Right ventricle myocardium inferior (tissue), 1 donor: ENCODE measurements around the gene FBLN5. TPM values are rescaled to one million over a fixed set of nuclear protein-coding genes. Genes with fewer than 3 reads are reported as not detected.
A peak's percentile ranks its signal among the peaks of the same experiment; 100 is the strongest.

Experiments
- ATAC-seq: fragments of 200-7000 bp; cut with Tn5 transposase; one replicate; pipeline ENCODE4 v1.9.1; 2020; ENCODE audit warnings: mild to moderate bottlenecking, moderate library complexity
- DNase-seq: peaks from one replicate; pipeline ENCODE4 v3.0.0; 2021; ENCODE audit errors: missing footprints
- intact Hi-C: fragments of 100-400 bp; cut with DNase I; formaldehyde crosslinking; loops from one replicate; pipeline ENCODE4 v1.11.0; 2022
- total RNA-seq: library from RNA; stranded (reverse); fragmentation: NEBNext Ultra II Directional; extraction: Animal tissue kit (Norgen Biotek cat#: 25700); gene quantifications from one replicate; pipeline ENCODE4 v1.2.1, GENCODE V29; 2021
- donor health status: DM: no; HTN: yes; CAD: no; lungs with severe emphysema.

The FBLN5 gene
- total RNA-seq, 1 donor from 2014 or later = 85.3 TPM

DNA sequence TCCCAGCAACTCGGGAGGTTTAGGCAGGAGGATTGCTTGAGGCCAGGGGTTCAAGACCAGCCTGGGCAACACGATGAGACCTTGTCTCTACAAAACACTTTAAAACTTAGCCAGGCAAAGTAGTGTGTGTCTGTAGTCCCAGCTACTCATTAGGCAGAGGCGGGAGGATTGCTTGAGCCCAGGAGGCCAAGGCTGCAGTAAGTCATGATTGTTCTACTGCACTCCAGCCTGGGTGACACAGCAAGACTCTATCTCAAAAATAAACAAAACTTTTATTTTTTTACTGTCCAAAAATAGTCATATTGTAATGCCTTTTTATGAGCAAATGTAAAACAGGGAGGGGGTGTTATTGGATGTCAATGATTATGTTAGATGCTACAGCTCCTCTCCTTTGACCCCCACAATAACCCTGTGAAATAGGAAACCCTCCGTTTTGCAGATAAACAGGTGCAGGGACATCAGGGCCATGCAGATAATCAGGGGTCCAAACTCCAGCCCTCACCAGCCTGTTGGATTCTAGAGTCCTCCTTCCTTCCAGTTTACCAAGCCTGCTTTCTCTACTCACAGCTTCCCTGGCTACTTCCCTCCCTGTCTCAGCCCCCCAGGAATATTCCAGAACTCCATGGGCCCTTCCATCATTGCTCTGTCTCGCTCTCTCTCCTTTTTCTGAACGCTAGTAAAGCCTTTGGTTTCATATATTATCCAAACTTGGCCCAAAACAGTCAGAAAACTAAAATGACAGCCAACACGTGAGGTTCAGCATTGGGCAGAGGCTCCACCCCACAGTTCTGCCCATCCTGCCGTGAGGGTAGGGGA lies 5.9 kb upstream of the FBLN5 start:
- intact Hi-C loops = no loop called here
- no peak for ATAC-seq

DNA sequence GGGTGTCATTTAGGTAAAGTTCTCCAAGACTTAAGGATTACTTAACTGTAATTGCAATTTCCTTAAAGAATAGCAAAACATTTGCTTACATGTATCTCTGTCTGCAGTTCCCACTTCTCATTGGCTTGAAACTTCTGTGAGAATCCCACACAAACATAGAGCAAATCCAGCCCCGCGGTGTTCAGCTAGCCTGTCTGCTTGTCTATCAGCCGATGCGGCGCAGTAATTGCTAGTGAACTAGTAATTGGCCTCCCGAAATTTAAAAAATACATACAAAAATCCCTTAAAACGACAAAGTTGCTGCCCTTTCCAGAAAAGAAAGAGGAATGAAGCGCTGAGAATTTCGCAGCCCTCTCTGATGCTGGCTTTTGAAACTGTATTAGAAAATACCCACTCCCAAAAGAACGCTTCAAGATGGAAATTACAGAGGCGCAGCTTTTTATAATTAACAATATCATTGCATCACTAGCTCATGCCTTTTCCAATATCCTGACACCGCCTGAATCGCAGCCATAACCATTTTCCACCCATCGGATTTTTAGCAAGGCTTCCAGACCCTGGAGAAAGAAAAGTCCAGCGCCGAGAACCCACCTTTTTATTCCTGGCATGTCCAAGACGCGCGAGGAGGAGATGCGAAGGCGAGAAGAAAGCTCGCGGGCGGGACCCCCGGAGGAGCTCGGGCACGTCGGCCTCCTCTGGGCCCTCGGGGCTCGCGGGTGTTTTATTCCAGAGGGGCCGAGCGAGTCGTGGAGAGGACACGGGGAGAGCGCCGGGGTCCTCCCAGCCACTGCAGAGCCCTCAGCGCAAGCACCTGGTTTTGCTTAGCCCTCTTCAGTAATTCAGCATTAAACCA lies 646 bp downstream of the FBLN5 start:
- peak; percentile 29 for ATAC-seq
- DNase-seq = peak; percentile 74
- intact Hi-C loops = no loop called here

More for the DNA sequence above, 5.9 kb upstream of the FBLN5 start:
- DNase-seq = no peak

DNA sequence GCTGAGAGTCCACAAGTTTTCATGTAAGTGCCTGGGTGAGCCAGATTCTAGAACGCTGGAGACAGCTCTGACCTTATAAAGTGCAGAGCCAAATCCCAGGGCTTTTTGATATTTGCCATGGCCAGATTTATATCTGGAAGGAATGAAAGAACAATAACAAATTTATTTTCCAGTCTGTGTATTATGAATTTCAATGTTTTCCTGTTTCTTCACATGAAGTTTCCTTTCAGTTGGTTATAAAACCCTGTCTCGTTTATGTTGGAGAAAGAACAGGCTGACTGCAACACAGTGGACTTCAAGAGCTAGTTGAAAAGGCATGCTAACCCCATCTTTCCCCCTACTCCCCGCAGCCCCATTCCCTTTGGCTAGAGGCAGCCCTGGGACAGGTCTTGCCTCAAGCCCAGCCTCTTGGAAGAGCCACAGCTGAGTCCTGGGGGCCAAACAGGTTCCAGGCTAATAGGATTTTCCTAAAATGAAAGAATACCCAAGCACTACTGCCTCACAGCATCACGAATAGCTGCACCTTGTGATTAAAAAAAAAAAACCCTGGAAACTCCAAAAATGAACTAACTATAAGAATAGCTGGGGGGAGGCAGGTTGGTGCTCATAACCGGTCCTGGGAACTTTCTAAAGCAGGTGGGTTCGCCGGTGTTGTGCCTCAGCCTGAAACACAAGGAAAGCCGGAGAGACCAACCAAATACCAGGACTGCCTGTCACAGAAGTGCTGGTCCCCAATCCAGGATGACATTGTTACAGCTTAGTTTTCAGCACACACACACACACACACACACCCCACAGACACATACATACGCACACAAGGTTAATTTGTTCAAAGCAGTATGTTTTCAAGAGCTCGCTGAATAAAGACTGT lies 1.5 kb downstream of the FBLN5 start:
- ATAC-seq = no peak
- intact Hi-C loops = no loop called here

DNA sequence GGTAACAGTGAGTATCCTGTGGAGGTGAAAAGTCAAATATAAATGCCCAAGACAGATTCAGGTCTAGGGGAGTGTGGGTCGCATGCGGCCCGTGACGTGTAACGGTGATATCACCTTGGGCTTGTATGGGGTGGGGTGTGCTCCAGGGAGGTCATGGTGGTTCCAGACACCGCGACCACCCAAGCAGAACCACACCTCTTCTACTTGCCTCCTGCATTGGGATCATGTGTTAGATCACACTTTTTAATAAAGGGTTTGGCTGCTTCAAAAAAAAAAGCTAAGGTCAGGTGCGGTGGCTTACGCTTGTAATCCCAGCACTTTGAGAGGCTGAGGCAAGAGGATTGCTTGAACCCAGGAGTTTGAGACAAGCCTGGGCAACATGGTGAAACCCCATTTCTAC lies 4.5 kb downstream of the FBLN5 start:
- intact Hi-C loops = no loop called here
- DNase-seq = no peak
- no peak for ATAC-seq

More for the DNA sequence above, 1.5 kb downstream of the FBLN5 start:
- no peak for DNase-seq

DNA sequence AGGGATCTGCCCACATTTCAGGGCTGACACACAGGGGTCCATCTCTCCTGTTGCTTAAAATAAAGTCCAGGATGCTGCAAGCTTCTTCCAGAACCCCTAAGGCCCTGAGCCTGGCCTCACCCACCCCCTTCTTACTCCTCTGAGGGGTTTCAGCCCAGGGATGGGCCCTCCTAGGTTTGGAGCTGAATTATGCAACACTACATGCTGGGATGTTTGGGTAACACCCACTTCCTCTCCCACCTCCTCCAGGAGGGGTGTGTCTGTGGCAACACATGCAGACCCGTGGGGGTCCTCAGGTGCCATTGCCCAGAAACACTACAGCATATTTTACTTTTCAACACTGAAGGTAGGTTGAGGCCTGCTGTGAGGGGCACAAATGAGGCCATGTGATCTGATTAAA lies 5.4 kb downstream of the FBLN5 start:
- ATAC-seq = no peak

DNA sequence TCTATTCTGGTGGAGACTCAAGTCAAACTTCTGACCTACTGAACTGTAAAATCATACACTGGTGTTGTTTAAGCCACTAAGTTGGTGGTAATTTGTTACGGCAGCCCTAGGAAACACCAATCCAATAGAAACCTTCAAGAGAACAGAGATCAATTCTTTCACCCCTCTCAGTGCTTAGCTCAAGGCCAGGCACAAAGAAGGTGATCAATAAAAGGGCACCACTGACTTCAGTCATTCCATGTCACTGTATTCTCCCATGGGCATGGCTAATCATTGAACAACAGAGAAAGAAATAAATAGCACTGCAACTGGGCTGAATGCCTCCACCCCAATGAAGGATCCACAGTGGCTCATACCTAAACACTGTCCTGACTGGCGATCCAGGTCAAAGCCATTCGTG lies 7.3 kb downstream of the FBLN5 start:
- intact Hi-C loops = no loop called here
- DNase-seq (no peak), ATAC-seq (no peak)

More for the DNA sequence above, 5.4 kb downstream of the FBLN5 start:
- intact Hi-C loops = no loop called here
- DNase-seq = no peak

DNA sequence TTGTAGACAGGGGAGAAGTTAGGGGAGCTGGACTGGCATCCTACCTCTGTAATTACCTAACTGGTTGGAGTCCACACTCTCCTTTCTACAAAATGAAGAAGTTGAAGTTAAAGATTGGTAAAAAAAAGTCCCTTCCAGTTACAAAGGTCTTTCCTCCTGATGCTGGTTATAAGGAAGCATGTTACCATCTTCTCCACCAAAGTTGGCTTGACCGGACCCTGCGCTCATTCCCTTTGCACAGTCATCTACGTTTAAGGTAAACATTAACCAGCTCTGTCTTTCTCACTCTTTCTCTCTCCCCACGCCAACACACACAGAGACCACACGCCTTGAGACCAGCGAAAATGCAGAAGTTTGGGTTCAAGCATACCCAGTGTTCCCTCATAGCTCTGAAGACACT lies 11.9 kb downstream of the FBLN5 start:
- no peak for DNase-seq
- intact Hi-C loops = no loop called here
- no peak for ATAC-seq

DNA sequence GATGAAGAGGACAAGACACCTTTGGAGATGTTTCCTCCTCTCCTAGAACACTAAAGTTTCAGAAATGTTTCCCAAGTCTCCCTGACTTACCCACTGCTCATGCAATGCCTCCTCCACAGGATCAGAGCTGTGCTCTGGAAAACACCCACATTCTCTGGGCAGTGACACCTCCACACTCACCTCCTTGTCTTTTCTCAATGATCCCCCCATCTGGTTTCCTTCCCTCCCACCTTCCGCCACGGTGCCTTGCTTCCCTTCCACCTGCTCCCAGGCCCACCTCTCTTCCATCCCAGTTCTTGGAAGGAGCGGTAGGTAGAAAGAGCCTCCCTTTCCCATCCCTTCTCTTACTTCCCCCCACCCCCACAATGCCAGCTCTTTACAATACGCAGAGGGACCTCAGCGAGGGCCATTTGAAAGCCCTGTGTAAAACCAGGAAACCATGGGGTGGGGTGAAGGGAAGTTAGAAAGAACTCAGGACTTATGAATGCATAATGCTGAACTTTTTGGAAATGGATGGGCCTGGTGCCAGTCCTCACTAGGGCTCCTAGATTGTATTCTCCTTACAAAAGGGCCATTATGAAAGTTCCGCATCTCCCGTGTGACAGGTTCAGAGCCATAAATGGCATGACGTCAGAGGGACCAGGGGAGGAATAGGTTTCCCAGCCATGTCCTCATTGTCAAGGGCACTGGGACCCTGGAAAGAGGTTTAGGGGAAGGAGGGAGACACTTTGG lies 12.8 kb downstream of the FBLN5 start:
- DNase-seq (no peak), ATAC-seq (no peak)
- intact Hi-C loops = no loop called here

DNA sequence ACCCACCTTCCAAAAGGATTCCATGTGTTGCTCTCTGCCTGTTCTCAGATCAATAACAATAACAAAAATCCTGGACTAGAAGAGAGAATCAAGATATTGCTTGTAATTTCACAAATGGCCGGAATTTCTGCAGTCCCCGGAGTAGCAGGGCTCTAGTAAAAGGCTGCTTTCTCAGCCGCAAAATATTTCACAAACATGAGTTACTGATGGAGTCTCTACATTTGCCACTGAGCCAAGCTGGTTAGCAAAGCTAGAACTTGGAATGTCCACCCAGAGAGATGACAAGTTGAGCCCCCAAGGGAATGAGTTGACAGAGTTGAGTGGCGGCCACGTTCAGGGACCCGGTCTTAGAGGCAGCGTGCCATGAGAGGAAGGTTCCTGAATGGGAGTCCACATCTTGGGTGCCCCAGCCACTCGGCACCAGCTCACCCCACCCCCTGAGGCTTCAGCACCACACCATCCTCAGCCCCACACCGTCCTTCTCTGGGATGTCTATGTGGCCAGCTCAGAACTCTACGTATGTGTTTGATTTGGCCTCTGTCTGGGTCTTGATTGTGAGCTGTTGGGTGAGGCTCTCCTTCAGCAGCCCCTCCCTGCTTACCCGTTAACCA lies 15.9 kb downstream of the FBLN5 start:
- DNase-seq (no peak), ATAC-seq (peak; percentile 81)
- intact Hi-C loops = no loop called here

DNA sequence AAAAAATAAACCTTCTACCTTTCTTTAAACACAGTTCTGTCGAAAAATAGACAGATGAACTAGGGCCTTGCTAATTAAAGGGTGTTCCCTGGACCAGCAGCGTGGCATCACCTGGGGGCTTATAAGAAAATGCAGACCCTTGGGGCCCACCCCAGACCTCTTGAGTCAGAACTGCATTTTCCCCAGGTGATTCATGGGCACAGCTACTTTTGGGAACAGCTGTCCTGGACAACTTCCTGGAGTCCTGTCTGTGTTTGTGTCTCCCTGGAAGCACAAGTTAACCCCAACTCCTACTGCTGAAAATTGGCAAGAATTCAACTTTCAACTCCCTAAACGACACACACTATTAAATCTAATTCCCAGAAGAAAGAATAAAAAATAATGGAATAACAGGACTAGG lies 17.8 kb downstream of the FBLN5 start:
- intact Hi-C loops = no loop called here
- ATAC-seq = no peak
- no peak for DNase-seq

DNA sequence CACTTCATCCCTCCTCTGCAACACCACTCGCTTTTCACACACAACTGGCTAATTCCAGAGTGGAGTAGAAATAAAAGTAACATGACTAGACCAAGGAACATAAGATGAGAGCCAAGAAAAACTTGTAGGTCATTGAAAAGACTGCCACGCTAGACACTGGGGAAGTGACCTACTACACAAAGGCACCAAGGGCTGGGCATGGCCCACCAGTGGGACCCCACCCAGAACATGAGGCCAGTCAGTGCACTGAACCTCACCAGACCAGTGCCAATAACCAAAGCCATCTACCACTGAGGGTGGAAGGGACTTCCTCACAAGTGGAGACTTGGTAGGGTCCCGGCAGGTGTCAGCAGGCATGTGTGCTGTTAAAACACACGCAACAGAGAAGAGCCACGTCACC lies 19.7 kb downstream of the FBLN5 start:
- DNase-seq (no peak), ATAC-seq (no peak)
- intact Hi-C loops = no loop called here

DNA sequence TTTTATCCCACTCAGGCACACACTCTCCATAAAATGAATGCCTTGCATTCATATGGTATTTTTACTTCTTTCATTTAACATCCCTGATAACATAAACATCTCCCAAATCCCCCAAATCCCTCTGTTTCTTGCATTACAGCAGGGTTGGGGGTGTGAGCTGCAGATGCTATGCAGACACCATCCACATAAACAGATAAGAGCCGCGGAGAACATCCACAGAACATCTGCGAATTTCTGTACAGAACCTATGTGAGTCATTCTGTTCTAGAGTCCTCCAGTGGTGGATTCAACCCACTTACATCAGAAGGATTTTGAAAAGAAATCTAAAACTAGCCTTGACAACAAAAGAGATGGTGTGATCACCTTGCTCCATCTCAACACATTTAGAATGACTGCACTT lies 20.3 kb downstream of the FBLN5 start:
- intact Hi-C loops = no loop called here
- DNase-seq (no peak), ATAC-seq (no peak)

DNA sequence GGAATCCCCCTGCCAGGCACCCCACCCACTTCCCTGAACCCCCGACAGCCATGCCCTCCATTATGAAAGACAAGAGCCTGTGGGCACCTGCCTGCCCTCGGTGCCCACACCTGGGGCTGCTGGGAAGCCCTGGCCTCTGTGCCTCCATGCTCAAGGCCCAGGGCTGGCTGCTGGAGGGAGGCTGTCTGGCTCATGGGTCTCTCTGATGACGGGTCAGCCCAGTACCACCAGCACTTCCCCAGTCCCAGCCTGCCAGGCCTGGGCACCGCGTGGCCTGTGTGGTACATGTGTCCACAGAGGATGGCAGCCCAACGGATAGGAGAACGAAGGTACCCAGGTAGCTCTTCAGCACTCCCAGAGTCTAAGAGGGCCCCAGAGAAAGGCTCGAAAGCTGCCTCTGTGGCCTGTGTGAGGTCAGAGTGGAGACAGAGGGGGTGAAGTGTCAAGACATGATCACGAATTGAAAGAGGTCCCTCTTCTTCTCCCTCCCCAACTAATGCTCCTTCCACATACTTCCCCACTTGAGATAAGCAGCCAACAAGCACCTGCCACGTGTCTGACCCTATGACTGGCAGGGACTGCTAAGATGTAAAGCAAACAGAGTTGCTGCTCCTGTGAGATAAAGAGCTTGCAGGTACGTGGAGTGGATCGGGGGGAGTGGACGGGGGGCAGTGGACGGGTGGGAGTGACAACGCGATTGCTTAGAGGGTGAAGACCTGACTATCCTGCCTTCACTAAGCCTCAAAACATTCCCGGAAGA lies 21.2 kb downstream of the FBLN5 start:
- ATAC-seq = no peak
- intact Hi-C loops = no loop called here
- no peak for DNase-seq

DNA sequence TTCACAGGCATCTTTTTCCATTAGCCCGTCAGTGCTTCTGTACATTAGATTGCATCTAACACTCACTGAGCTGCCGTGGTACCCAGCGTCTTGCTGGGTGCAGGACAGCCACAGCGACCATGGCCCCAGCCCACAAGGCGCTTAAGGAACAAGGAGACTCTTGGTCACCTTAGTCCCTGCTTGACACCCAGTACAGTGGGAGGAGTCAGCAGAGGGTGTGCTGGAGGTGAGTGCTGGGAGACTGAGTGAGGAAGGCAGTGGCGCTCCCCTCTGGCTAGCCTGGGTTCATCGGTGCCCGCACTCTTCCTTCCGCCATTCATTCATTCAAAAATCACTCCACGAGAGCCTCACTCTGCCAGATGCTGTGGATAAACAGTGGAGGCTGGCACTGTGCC lies 21.8 kb downstream of the FBLN5 start:
- no peak for ATAC-seq
- DNase-seq = no peak
- intact Hi-C loops = no loop called here

DNA sequence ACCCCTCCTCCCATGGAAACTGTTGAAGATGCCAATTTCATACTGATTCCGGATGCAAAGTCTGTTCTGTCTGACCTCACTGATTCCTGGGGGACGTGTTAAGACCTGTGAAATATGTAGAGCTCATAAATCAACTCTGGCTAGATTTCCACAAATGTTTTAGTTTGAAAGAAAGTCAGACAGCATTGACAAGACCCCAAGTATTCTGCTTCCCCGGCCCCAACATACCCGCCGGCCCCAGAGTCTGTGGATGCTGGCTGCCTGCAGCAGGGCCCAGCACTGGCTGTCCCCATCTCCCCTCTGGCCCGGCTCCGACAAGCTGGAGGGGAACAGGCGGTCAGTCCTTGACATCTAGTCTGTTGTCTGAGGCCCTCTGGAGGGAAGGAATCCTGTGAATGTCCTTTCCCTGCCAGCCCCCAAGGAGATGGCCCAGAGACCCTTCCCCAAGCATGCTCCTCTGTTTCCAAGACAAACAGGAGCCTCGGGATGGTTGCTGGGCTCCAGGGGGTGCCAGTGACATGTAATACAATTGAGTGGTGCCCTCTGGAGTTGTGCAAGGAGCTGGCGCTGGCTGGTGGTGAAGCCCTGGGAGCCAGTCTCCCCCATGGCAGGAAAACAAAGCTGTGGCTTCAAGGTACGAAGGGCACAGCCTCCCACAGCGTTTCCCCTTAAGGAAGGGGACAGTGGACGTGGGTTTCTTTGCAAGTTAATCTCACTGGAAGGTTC lies 22.3 kb downstream of the FBLN5 start:
- peak; percentile 15 for ATAC-seq
- no peak for DNase-seq
- intact Hi-C loops = no loop called here

DNA sequence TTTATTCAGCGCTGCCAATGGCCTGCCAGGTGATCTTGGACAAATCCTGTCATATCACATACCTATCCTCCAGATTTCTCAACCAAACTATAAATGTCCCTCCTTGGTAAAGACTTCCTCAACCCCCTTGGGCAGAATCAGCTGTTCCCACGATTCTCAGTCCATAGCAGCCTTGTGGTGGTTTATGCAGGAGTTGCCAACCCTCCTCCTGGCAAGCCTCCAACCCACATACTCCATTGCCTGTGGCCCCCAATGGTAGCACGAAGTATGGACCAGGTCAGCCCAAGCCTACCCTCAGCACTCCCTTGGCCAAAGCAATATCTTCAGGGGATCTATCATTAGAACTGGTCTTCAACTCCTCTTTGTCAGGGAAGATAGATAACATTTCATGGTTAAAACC lies 27.0 kb downstream of the FBLN5 start:
- ATAC-seq (no peak), DNase-seq (no peak)

DNA sequence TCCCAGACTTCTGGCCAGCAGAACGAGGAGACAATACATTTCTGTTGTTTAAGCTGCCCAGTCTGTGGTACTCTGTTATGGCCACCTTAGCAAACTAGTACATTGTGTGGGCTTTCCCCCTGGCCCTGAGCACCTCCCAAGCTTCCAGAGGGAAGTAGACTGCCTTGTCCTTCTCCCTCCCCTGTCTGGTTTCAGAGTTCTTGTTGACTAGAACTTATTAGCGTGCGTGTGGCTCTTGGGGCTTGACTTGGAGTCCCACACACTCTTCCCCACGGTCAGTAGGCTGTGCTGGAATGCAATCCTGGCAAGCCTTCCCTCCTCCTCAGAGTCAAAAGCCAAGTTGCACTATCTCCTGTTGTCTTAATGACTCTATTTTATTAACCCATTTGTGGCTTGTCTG lies 27.7 kb downstream of the FBLN5 start:
- intact Hi-C loops = loop anchor here (10.0 kb wide), 1 partner anchor 595 kb away; no protein-coding TSS in a partner anchor
- ATAC-seq = peak; percentile 89
- DNase-seq = no peak

More for the DNA sequence above, 27.0 kb downstream of the FBLN5 start:
- intact Hi-C loops = no loop called here
